Erythroblast (primary cell): ENCODE data around the gene YWHAG.

Experiments used
- GATA1 ChIP-seq: IDR thresholded peaks from 2 replicates; pipeline ENCODE4 v1.6.1; 2011; ENCODE audit warnings: low read depth, mild to moderate bottlenecking, control low read depth, low read length, moderate library complexity
- POLR2A ChIP-seq: IDR thresholded peaks from 2 replicates; pipeline ENCODE4 v1.6.1; 2011; ENCODE audit warnings: mild to moderate bottlenecking, low read length

DNA sequence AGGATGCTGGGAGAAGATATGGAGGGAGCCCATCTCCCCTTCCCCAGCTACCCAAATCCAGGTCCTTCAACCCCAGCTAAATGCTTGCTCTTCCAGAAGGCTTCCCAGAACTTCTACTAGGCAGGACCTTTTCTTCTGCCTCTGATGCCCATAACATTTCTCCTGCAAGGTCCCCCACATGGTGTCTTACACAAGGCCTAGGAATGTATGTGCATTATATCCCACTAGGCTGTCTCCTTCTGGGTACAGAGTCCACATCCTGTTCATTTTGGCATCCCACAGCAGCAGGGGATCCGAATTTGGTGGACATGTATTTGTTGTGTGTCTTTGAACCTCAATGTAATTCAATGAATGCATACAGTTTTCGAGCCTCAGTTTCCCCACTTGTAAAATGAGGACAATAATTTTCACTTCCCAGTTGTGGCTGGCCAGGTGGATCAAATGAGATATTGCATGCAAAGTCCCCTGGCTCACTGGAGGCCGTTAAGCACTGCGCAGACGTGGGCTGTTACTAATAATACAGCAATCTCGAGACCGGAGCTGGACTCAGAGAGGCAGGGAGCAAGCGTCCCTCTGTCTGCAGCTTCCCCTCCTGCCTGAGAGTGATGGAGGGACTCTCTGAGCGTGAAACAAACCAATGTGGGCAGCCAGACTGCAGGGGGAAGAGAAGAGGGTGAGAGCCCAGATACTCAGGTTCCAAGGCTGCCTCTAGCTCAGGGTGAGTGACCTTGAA lies 18.6 kb upstream of the YWHAG start:
- TF ChIP-seq POLR2A (no peak), GATA1 (no peak)
